HG03432 (cell line): ENCODE measurements around the gene ATP2B1.

Experiments used
- ATAC-seq: cut with Tn5 transposase; IDR thresholded peaks from one replicate; pipeline ENCODE4 v1.9.1; 2021; ENCODE audit warnings: mild to moderate bottlenecking, moderate library complexity; ENCODE audit not compliant: unreplicated experiment

ATP2B1 gene

DNA sequence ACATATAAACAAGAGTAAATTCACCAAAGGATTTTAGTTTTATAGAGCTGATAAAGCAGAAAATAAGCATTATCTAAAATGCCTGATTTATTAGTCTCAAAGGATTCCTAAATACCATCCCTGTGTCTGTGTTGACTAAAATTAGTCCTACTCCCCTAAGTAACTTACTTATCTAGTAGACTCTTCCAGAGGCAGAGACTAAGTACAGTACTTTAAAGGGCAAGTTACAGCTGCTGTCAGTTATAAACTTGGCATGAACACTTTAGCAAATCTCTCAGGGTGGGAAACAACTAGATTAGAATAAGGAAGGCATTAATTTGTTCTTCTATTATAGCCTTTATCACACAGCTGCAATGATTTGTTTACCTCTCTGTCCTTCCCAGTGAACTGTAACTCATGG, 46.0 kb downstream of the ATP2B1 start:
- ATAC-seq = no peak

DNA sequence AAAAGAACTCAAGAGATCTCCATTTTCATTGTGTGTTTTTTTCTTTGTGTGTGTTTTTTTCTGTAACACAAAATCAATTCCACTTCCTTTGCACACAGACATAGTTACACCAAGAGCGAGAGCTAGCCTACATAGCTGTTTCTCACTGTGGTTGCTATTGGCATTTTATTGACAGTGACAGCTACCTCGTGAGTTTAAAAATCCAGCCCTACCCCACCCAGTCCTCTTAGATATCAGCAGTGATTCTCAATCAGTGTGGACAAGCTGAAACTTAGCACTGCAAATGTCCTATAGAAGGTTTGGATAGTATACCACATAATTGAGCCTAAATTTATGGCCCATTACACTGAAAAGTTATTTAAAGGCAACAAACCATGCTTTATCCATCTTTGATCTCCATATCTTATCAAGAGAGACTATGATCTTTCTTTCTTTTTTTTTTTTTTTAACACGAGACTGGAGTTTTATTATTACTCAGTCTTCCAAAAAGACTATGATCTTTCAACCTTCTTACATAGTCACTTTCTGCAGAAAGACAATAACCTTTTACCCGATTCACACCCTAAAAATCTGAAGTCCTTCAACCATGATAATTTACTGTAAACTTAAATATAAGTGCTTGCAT, 46.8 kb downstream of the ATP2B1 start:
- ATAC-seq = peak; percentile 36

DNA sequence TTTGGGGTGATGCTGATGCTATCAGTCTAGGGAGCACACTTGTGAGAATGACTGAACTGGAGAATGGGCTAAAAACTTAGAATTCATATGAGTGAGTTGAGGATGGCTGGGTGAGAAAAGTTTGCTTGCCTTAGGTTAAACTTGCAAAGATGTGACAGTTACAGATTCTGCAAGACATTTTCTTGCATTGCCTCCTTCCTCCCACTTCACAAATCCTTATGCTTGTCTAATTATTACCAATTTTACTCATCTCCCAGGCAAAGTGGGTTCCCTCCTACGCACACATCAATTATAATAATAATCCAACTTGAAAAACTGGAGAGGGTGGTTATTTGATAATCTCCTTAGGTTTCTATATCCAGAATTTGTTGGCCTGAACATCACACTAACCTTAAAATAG, 50.9 kb downstream of the ATP2B1 start:
- no peak for ATAC-seq

DNA sequence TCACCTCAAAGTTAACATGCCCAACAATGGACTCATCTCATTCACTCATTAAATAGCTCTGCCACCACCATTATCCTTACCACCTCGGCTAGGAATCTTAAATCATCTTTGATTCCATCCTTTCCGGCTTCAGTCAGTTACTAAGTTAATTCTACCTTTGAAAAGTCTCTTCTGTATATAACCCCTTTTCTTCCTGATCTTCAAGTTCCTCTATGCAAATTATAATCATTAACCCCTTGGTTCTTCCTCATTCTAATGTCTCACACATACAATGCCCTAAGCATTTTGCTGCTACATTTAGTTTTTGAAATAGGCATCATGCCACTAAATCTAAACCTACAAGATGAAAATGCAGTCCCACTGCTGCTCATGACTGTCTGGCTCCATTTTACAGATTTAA, 51.6 kb downstream of the ATP2B1 start:
- peak; percentile 33 for ATAC-seq

DNA sequence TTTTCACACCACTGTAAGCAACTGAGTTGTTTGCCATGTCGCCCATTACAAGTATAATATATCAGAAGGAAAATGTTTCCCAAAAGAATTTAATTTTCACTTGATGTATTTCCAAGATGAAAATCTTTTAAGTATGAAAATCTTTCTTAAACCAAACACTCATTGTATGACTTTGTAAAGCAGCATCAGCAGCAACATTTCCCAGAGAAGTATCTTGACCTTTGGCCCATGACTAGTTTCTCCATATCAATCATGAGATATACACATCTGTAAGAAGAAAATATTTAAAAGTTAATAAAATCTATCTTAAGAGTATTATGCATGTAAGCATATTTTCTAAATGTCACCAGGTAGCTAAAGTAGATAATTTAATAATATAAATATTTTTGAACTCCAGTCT, 52.8 kb downstream of the ATP2B1 start:
- ATAC-seq = no peak

DNA sequence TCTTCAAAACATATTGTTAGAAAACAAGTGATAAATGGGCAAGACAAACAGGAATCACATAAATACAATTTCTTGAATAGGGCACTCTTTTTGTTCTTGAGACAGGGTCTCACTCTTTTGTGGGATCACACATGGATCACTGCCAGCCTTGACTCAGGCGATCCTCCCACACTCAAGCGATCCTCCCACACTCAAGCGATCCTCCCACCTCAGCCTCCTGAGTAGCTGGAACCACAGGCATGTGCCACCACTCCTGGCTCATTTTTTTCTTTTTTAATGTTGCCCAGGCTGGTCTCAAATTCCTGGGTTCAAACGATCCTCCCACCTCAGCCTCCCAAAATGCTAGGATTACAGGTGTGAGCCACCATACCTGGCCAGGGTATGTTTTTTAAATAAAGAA, 57.4 kb downstream of the ATP2B1 start:
- no peak for ATAC-seq

DNA sequence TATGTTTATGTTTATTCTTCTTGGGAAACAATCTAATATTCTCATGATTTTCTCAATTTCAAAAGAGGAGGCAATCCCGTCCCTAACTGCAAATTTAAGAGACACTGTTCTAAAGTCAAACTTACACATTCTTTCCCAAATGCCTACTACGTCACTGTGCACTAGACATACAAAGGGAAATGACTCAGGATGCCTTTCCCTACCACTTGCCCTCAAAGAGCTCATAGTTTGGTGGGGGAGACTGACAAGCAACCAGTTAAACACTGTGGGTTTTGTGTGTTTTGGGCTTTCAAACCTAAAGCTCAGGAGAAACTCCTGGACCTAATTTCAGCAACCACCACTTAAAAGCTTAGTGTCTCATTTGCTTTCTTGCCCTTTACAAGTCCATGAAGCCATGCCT, 58.4 kb downstream of the ATP2B1 start:
- no peak for ATAC-seq

DNA sequence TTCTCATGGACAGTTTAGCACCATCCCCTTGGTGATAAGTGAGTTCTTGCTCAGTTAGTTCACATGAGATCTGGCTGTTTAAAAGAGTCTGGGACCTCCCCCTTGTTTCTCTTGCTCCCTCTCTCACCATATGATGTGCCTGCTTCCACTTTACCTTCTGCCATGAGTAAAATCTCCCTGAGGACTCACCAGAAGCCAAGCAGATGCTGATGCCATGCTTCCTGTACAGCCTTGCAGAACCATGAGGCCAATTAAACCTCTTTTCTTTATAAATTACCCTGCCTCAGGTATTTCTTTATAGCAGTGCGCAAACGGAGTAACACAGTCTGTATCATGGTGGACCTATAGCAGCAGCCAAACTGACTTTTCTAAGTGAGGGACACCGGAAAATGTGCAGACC, 58.8 kb downstream of the ATP2B1 start:
- ATAC-seq = no peak

DNA sequence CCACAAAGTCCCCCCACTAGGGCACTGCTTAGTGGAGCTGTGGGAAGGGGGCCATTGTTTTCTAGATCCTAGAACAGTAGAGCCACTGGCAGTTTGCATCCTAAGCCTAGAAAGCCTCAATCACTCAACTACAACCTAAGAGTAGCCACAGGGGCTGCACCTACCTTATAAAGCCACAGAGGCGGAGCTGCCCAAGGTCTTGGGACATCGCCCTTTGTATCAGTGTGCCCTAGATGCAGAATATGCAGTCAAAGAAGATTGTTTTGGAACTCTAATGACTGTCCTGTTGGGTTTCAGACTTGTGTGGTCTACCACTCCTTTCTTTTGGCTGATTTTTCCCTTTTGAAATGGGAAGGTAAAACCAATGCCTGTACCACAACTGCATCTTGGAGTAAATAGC, 59.5 kb downstream of the ATP2B1 start:
- no peak for ATAC-seq

DNA sequence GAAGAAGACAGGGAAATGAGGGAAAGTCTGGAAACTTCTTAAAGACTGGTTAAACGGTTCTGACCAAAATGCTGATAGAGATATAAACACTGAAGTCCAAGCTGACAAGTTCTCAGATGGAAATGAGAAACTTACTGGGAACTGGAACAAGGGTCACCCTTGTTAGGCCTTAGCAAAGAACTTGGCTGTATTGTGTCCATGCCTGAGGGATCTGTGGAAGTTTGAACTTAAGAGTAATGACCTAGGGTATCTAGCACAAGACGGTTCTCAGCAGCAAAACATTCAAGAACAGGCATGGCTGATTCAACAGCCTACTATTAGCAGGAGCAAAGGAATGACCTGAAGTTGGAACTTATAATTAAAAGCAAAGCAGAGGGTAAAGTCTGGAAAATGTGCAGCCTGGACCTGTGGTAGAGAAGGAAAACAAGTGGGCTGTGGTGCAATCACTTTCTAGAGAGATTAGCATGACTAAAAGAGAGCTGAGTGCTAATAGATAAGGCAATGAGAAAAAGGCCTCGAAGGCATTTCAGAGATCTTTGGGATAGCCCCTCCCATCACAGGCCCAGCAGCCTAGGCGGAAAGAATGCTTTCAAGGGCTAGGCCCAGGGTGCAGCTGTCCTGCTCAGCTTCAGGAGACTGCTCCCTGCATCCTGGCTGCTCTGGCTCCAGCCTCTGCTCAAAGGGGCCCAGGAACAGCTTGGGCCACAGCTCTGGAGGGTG, 60.3 kb downstream of the ATP2B1 start:
- no peak for ATAC-seq

DNA sequence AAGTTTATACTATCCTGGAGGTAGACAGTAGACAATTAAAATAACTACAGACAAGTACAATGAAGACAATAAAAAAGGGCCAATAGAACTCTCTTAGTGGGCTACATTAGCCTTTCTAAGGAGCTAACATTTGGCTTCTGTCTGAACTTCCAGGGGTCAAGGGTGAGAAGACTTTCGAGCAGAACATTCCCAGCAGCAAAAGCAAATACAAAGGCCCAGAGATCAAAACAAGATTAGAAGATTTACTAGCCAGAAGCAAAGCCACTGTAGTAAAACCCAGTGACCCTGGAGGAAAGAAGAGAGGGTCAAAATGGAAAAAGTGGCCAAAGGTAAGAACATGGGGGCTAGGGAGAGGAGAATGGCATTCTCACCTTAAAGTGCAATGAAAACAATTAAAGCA, 63.2 kb downstream of the ATP2B1 start:
- ATAC-seq = no peak

DNA sequence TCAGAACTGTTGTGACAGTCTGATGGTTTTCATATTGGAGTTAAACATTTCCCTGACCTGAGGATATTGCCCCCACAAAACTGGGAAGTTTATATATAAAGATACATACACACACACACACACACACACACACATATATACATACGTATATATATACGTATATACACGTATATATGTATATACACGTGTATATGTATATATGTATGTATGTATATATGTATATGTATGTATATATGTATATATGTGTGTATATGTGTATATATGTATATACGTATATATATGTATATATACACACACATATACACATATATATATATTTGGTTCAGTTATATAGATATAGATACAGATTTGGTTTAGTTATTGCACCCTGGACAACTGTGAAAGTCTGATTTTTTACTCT, 65.7 kb downstream of the ATP2B1 start:
- ATAC-seq = no peak

DNA sequence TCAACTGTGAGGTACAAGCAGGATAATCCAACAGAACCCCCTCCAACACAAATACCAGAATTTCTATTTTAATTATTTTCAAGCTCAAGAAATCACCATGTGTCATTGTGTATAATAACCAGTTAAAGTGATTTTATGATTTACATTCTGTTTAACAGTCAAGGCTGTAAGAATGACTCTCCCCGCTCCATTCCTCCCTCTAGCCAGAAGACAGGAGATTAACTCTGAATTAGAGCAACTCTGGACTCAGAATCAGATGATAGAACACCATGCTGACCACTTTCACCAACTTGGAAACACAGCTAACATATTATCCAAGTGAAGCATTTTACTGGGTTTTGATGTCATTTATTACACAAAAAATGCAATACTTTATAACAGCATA, 71.9 kb downstream of the ATP2B1 start:
- no peak for ATAC-seq

DNA sequence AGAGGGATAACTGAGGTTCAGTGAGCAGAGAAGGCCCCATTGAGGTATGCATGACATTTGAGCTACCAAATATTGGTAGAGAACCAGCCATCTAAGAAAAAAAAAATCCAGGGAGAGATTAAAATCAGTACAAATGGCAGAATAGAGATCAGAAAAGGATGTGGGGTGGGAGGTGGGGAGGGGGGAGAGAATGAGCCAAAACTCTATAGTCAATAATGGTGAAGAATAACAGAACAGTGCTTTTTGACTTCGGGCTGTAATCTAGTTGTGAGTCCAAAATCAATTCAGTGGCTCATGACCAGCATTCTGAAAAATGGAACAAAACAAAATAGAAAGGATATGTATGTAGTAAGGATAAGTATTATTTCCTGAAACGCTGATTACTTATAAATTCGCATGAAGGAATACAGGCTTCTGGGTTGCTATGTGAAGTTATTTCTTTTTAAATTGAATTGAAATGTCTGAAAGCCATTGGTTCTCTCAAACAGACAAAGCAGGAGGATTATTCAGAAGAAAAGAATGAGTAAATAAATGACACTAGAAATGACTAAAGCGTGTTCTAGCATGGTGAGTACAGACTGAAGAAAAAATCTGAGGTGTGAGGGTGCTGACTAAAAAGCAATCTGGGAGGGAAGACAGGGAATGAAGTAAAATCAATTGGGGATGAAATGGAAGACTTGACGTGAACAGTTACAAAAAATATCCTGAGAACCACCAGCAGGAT, 72.4 kb downstream of the ATP2B1 start:
- ATAC-seq = no peak

DNA sequence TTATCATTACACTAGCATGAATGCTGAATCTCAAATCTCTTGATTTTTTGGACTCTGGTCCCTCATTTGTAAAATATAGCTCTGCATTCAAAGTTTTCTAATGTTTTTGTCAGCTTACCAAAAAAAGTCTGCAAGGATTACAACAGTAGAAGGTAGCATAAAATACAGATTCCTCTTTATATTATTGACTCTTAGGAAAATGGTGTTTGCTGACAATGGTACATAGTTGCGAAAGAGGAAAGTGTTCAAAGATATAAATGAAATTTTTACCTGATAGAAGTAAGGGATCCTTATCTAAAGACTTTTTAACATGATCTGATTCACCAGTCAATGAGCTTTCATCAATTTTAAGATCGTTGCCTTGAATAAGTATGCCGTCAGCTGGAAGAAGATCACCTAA, 74.1 kb downstream of the ATP2B1 start:
- ATAC-seq = no peak

DNA sequence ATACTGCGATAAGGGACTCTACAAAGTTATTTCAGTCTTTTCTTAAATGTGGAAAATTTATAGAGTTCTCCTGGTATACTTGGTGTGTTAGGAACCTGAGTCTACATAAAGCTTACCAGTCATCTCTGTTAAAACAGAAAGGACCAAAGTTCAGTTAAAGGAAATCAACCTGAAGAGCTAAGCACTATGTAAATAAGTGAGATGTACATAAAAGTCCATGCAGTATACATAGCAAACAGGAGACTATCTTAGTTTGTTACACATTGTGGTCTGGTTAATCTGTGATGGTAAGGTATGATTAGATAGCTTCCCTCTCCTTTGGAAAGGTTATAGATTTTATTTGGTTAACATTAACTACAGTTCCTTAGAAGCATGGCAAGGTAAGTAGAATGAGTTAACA, 75.9 kb downstream of the ATP2B1 start:
- no peak for ATAC-seq

DNA sequence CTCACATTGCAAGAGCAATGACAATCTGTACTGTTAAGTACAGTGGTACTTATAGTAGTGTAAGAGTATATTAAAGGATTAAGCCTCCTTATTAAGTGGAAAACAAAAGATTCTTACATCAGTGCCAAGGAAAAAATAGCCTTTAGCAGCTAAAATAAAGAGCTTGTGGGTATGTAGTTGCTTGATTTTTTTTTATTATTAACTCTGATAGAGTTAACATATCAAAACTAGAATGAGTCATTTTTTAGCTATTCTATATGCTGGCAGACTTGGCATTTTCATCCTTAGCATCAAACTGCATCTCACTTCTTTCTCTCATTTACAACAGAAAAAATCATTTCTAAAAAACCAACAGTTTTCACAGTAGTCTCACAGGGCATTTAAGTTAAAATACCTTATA, 86.5 kb downstream of the ATP2B1 start:
- no peak for ATAC-seq

DNA sequence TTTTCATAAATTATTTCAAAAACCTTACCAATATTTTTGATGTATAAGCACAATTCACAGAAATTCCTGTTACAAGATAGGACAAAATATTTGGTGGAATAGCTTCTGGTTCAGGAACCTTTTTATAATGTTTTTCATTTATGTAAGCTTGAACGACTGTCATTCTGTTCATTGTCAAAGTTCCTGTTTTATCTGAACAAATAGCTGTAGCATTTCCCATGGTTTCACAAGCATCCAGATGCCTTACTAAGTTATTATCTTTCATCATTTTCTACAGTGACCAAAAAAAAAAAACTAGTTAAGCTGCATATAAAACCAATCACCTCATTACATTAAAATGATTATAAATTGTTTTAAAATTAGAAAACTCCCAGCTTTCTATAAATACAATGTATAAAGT, 87.1 kb downstream of the ATP2B1 start:
- ATAC-seq = no peak

DNA sequence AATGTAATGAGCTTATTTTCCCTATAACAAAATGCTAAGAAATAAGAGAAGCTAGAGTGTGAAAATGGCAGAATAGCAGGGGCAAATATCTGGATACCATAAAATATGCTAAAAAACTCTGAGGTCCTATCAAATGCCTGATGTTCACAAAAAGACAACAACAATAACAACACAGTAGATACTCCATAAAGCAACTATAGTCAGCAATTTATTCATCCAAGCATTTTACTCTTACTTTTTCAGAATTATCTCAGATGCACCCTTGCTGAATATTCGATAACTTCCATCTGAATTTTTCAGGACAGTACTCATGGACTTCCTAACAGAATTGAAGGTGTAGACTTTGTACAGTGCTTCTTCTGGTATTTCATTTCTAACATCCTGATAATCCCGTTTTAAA, 88.9 kb downstream of the ATP2B1 start:
- ATAC-seq = no peak

DNA sequence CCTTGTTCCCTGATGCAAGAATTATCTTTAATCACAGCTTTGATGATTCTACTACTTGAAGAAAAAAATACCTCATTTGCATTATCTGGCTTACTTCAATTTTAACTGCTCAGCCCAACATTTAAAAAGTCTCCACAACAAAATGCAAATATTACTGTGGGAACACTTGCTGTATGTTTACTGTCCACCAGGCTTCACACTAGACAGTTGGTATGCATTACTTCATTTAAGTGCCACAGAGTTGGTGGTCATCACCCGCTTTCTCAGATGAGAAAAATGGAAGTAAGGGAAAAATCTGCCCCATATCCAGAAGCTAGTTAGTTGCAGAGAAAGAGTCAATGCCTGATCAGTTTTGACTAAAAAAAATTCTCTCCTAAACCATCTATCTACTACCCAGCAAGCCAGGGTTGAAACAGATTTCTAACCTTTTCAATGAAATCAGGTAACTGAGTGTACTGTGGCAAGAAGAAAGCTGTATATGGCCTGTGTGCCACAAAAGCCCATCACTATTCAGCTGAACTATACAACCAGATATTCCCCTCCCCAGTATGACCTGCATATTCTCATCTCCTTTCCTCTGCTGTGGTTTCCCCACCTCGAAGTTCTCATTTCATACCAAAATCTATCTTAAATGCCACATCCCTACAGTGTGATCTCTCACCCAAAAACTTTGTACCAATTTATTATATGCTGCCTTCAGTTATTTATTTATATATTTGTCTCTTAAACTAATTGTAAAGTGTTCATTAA, 90.3 kb downstream of the ATP2B1 start:
- ATAC-seq = no peak

DNA sequence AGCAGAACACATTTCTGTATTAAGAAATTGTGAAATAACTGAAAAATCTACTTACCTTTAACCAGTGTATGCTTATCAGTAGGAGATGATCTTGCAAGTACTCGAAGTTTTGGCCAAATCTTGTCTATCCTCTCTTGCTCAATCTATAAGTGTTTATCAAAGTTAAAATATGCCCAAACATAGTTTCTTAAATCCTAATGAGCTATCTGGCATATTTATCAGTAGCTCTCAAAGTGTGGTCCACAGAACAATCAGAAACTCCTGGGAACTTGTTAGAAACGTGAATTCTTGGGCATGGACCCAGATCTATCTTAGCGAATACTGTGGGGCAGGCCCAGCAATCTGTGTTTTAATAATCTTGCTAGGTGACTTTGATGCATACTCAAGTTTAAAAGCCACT, 98.3 kb downstream of the ATP2B1 start:
- ATAC-seq = no peak

DNA sequence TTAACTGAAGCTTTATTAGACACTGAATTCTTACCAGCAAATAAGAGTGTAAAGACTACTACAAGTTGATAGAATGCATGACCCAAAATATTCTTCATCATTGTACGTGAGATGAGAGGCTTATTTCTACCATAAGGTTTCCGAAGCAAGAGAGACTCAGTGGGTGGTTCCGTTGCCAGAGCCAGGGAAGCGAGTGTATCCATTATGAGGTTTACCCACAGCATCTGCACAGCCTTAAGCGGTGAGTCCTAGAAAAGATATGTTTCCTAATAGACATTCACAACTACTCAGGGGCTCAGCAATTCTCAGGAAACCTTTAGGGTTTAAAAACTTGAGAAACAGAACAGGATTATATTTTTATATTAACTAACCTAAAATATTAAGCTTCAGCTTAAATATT, 105.0 kb downstream of the ATP2B1 start:
- ATAC-seq = no peak
